Right lobe of liver (tissue), 4 donors: ENCODE results near the gene ADCY5.

Source experiments
- POLR2A ChIP-seq: fragments of 450-650 bp; IDR thresholded peaks from one replicate; pipeline ENCODE4 v1.6.1; 2017; ENCODE audit warnings: antibody characterized with exemption, mild to moderate bottlenecking
- TF ChIP-seq, protein P1 (sequence below), 4 donors: fragments of 200-600 bp in 3 of 4; fragments of 450-650 bp in 1 of 4; IDR thresholded peaks; one replicate each; pipeline versions ENCODE4 v1.5.1 to v1.8.0; 2016 to 2022; ENCODE audit warnings: antibody characterized with exemption in 4 of 4, mild to moderate bottlenecking in 2 of 4
- donor health status: DM: no; HTN: no; CAD: no.
- donor health status: DM: no; HTN: no; CAD: no.
- donor health status: DM: no; HTN: yes; CAD: no.

DNA sequence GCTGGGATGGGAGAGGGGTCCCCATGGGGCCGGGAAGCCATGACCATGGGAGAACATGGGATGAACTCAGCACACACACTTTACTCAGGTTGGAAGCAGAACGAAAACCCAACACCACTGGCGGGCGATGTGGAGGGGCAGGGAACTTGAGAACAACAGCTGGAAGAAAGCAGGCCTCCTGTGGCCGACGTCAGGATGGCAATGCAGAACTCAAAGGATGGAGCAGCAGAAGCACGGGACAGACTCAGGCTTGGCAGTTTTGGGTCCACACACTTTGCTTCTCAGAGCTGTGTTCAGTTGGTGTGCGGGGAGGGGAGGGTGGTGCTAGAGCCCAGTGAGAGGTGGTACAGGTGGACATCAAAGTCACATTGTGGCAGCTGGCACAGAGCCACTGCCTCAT is 166.4 kb downstream of the ADCY5 start:
- TF ChIP-seq, protein P1, sequence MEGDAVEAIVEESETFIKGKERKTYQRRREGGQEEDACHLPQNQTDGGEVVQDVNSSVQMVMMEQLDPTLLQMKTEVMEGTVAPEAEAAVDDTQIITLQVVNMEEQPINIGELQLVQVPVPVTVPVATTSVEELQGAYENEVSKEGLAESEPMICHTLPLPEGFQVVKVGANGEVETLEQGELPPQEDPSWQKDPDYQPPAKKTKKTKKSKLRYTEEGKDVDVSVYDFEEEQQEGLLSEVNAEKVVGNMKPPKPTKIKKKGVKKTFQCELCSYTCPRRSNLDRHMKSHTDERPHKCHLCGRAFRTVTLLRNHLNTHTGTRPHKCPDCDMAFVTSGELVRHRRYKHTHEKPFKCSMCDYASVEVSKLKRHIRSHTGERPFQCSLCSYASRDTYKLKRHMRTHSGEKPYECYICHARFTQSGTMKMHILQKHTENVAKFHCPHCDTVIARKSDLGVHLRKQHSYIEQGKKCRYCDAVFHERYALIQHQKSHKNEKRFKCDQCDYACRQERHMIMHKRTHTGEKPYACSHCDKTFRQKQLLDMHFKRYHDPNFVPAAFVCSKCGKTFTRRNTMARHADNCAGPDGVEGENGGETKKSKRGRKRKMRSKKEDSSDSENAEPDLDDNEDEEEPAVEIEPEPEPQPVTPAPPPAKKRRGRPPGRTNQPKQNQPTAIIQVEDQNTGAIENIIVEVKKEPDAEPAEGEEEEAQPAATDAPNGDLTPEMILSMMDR (IDR thresholded peaks at IDR 0.05), result no peak
- TF ChIP-seq POLR2A, result no peak
